Cardiac muscle cell (in vitro differentiated cells and primary cell): ENCODE data around the gene SCNM1. TPM values are rescaled to one million over a fixed set of nuclear protein-coding genes. Genes with fewer than 3 reads are reported as not detected.
A peak's percentile ranks its signal among the peaks of the same experiment; 100 is the strongest.

Experiments
- DNase-seq, 2 donors: peaks; one replicate each; pipeline versions ENCODE4 v3.0.0 to v3.0.0-alpha.2; 2010 to 2017; ENCODE audit warnings: low read depth in 1 of 2, low spot score in 1 of 2
- H3K27ac ChIP-seq: fragments of 200-600 bp; sonication (generic); 2 replicates; pipeline ENCODE4 v1.5.1; 2016
- H3K27me3 ChIP-seq: fragments of 200-600 bp; sonication (generic); 2 replicates; pipeline ENCODE4 v1.6.0; 2016; ENCODE audit warnings: control low read depth
- H3K36me3 ChIP-seq: fragments of 200-600 bp; sonication (generic); 2 replicates; pipeline ENCODE4 v1.5.1; 2016; ENCODE audit warnings: control low read depth
- H3K4me1 ChIP-seq: fragments of 200-600 bp; sonication (generic); 2 replicates; pipeline ENCODE4 v1.8.1; 2017; ENCODE audit warnings: low read depth, mild to moderate bottlenecking, mixed run types
- H3K4me3 ChIP-seq: fragments of 200-600 bp; sonication (generic); 2 replicates; pipeline ENCODE4 v1.5.1; 2016; ENCODE audit warnings: mild to moderate bottlenecking
- H3K9me3 ChIP-seq: fragments of 200-600 bp; sonication (generic); 2 replicates; pipeline ENCODE4 v1.5.1; 2017; ENCODE audit warnings: low read depth, mild to moderate bottlenecking, control low read depth
- CTCF ChIP-seq: IDR thresholded peaks from 2 replicates; pipeline ENCODE4 v1.5.1; 2012; ENCODE audit warnings: low read depth, mild to moderate bottlenecking, low read length
- polyA plus RNA-seq: library from polyadenylated mRNA; unstranded; fragments of >200 nt; fragmentation: Nextera tagmentation; extraction: Ambion mirVana; gene quantifications from 2 replicates; pipeline ENCODE4 v1.2.1, GENCODE V29; 2016
- total RNA-seq: library from RNA; depleted of rRNA; stranded (reverse); fragments of >200 nt; gene quantifications from 2 replicates; pipeline ENCODE4 v1.2.3, GENCODE V29; 2016

Gene SCNM1
- total and polyA plus RNA-seq, 2 experiments from 2014 or later, result 30.8 to 80.7 TPM

DNA sequence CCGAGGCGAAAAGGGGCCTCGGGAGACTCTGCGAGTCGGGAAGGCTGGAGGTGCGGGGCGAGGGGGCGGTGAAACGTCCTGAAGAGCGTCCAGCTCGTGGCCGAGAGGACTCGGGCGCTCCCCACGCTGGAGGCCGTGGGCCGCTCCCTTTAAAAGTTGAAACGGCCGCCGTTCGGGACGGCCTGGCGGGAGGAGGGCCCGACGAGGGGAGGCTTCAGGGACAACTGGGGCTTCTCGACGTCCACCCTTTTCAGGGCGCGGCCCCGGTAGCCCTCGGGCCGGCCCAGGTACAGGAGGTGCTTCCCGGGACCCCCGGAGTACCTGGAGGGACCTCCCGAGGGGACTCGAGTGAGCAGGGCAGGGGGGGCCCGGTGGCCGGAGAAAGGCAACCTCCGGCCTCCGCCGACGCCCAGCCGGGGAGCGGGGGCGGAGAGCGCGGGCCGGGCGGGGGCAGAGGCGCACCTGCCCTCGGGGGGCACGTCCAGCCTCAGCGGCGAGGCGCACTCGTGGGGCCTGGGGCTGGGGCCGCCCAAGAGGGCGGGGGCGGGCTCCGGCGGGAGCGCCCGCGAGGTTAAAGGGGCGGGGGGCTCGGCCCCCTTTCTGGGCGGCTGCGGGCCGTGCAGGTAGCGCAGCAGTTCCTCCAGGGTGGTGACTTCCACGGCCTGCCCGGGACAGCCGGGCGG lies 33.5 kb upstream of the SCNM1 start:
- DNase-seq, result no peak
- no peak for TF ChIP-seq CTCF
- Histone ChIP-seq H3K9me3 (no peaks in the 10 kb centered on the region), H3K27ac (no peak overlapping the region), H3K4me1 (peaks cover 8% of the 10 kb centered on the region), H3K36me3 (peaks cover 11% of the 10 kb centered on the region), H3K4me3 (no peak overlapping the region), H3K27me3 (peaks cover 12% of the 10 kb centered on the region)

- Histone ChIP-seq H3K4me3 (no peak overlapping the region), H3K4me1 (peaks cover 8% of the 10 kb centered on the region), H3K9me3 (no peaks in the 10 kb centered on the region), H3K27me3 (peaks cover 12% of the 10 kb centered on the region), H3K36me3 (peaks cover 11% of the 10 kb centered on the region), H3K27ac (no peak overlapping the region)
- peak in 1 of 2 donors; percentile 14 for DNase-seq
- no peak for TF ChIP-seq CTCF
These were observed 32.7 kb upstream of the SCNM1 start for GRCh38 chr1:151133018-151133806.

GRCh38 chr1:151134396-151134795 lies 31.5 kb upstream of the SCNM1 start:
- H3K4me1 ChIP-seq, result peaks cover 4% of the 10 kb centered on the region
- DNase-seq, result no peak
- no peak for TF ChIP-seq CTCF
- H3K27ac ChIP-seq, result no peak overlapping the region
- H3K9me3 ChIP-seq, result no peaks in the 10 kb centered on the region
- H3K4me3 ChIP-seq, result no peak overlapping the region
- H3K27me3 ChIP-seq, result peaks cover 12% of the 10 kb centered on the region
- H3K36me3 ChIP-seq, result peaks cover 11% of the 10 kb centered on the region

- no peak for TF ChIP-seq CTCF
- H3K36me3 ChIP-seq, result peaks cover 14% of the 10 kb centered on the region
- no peak overlapping the region for H3K4me3 ChIP-seq
- no peaks in the 10 kb centered on the region for H3K9me3 ChIP-seq
- no peak overlapping the region for H3K27ac ChIP-seq
- peaks cover 12% of the 10 kb centered on the region for H3K27me3 ChIP-seq
- H3K4me1 ChIP-seq, result peaks cover 2% of the 10 kb centered on the region
- DNase-seq, result no peak
These were observed 31.0 kb upstream of the SCNM1 start for GRCh38 chr1:151134991-151135390.

GRCh38 chr1:151135433-151136385 lies 30.2 kb upstream of the SCNM1 start:
- no peak for TF ChIP-seq CTCF
- Histone ChIP-seq H3K9me3 (no peaks in the 10 kb centered on the region), H3K4me1 (peaks cover 2% of the 10 kb centered on the region), H3K4me3 (no peak overlapping the region), H3K27me3 (peaks cover 12% of the 10 kb centered on the region), H3K36me3 (peaks cover 14% of the 10 kb centered on the region), H3K27ac (no peak overlapping the region)
- no peak for DNase-seq
